ENCODE results near the gene ZNF319.

The ZNF319 gene

GRCh38 chr16:57949013-57949412 is 51.5 kb downstream of the ZNF319 start:
- no peak overlapping the region for H3K4me3 ChIP-seq (ENCODE audit: low read length)
- no peaks in the 10 kb centered on the region for H3K36me3 ChIP-seq (ENCODE audit: control insufficient read depth, insufficient read depth, low read length)
- no peaks in the 10 kb centered on the region for H3K9me3 ChIP-seq (ENCODE audit: control insufficient read depth, low read length)
- H3K4me1 ChIP-seq (ENCODE audit: control insufficient read depth, insufficient read depth, low read length): no peaks in the 10 kb centered on the region
- H3K9ac ChIP-seq (ENCODE audit: low read length): no peak overlapping the region
- H3K27me3 ChIP-seq (ENCODE audit: control insufficient read depth, insufficient read depth, low read length): no peaks in the 10 kb centered on the region

DNA sequence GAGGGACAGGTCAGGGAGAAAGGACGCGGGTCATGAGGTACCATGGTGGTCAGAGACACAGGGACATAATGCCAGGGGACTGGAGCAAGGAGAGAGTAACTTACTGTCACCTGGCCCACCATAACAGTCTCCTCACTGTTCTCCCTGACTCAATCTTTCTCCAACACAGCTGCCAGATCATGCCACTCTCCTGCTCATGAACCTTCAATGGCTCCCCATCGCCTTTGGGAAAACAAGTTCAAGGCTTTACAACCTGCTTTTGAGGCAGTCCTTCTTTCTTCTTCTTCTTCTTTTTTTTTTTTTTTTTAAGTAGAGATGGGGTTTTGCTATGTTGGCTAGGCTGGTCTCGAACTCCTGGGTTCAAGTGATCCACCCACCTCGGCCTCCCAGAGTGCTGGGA is 52.4 kb downstream of the ZNF319 start:
- Histone ChIP-seq H3K9me3 (ENCODE audit: control insufficient read depth, low read length) (no peaks in the 10 kb centered on the region), H3K27me3 (ENCODE audit: control insufficient read depth, insufficient read depth, low read length) (no peaks in the 10 kb centered on the region), H3K9ac (ENCODE audit: low read length) (no peak overlapping the region), H3K4me3 (ENCODE audit: low read length) (no peak overlapping the region), H3K36me3 (ENCODE audit: control insufficient read depth, insufficient read depth, low read length) (no peaks in the 10 kb centered on the region), H3K4me1 (ENCODE audit: control insufficient read depth, insufficient read depth, low read length) (no peaks in the 10 kb centered on the region)

DNA sequence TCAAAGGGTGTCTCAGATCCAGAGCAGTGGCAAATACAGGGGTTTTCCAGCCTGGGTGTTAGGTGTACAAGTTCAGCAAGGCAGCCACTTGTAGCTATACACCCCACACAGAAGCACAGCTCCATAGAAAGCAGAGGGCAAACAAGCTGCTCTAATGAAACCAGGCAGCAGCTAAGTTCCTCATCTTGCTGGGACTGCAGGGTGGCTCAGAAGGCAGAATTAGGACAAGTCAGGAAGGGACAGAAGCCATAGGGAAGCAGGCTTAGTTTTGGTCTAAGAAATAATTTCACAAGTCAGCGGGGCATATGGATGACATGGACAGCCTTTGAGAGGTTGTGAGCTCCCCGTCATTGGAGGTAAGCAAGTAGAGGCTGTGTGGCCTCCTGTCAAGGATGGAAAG is 53.2 kb downstream of the ZNF319 start:
- H3K4me1 ChIP-seq (ENCODE audit: control insufficient read depth, insufficient read depth, low read length): no peaks in the 10 kb centered on the region
- H3K36me3 ChIP-seq (ENCODE audit: control insufficient read depth, insufficient read depth, low read length): no peaks in the 10 kb centered on the region
- no peaks in the 10 kb centered on the region for H3K27me3 ChIP-seq (ENCODE audit: control insufficient read depth, insufficient read depth, low read length)
- H3K9ac ChIP-seq (ENCODE audit: low read length): no peak overlapping the region
- H3K4me3 ChIP-seq (ENCODE audit: low read length): no peak overlapping the region
- no peaks in the 10 kb centered on the region for H3K9me3 ChIP-seq (ENCODE audit: control insufficient read depth, low read length)

DNA sequence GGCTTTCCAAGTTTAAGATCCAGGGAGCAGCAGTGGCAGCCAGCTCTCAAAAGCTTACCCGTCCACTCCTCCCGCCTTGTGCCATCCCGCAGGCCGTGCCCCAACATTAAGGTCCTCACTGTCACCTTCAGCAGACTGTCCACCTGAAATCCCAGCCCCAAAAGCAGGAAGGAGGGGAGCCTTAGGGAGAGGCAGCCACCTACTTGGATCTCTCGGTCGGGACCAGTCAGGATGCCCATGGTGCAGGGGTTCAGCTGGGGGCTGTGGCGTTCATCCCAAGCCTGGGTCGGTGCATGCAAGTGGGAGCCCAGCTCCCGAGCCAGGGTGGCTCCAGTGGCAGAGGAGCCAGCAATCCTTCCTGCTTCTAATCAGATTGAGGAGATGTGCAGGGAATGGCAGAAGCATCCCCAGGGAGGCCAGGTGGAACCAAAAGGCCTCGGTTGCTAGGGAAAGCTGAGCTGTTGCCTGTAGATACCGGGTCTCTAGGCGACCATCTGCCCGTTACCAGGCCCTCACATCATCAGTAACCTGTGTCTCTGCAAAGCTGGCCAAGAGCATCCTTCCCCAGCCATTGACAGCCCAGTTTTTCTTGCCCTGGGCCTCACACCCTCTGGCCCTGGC is 54.2 kb downstream of the ZNF319 start:
- Histone ChIP-seq H3K4me1 (ENCODE audit: control insufficient read depth, insufficient read depth, low read length) (peaks cover under 1% of the 10 kb centered on the region), H3K4me3 (ENCODE audit: low read length) (no peak overlapping the region), H3K9ac (ENCODE audit: low read length) (no peak overlapping the region), H3K27me3 (ENCODE audit: control insufficient read depth, insufficient read depth, low read length) (no peaks in the 10 kb centered on the region), H3K36me3 (ENCODE audit: control insufficient read depth, insufficient read depth, low read length) (no peaks in the 10 kb centered on the region), H3K9me3 (ENCODE audit: control insufficient read depth, low read length) (no peaks in the 10 kb centered on the region)

DNA sequence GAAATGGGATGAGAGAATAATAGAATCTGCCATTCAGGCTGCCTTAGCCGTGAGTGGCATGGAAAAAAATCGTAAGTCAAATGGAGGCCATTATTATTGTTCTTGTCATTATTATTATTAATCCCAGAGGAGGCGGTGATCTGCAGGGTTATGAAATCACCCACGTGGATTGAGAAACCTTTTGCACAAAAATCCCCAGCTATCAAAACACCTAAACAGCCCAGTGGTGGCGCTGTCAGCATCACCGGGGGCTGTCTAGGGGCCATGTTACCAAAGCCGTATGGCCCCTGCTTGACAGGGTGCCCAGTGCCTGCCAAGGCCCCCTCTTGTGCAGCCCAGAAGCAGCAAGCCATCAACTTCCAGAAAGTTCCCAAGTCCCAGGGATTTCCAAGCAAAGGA is 54.7 kb downstream of the ZNF319 start:
- H3K36me3 ChIP-seq (ENCODE audit: control insufficient read depth, insufficient read depth, low read length): no peaks in the 10 kb centered on the region
- H3K9me3 ChIP-seq (ENCODE audit: control insufficient read depth, low read length): no peaks in the 10 kb centered on the region
- no peak overlapping the region for H3K9ac ChIP-seq (ENCODE audit: low read length)
- H3K4me3 ChIP-seq (ENCODE audit: low read length): no peak overlapping the region
- no peaks in the 10 kb centered on the region for H3K27me3 ChIP-seq (ENCODE audit: control insufficient read depth, insufficient read depth, low read length)
- peaks cover 6% of the 10 kb centered on the region for H3K4me1 ChIP-seq (ENCODE audit: control insufficient read depth, insufficient read depth, low read length)

DNA sequence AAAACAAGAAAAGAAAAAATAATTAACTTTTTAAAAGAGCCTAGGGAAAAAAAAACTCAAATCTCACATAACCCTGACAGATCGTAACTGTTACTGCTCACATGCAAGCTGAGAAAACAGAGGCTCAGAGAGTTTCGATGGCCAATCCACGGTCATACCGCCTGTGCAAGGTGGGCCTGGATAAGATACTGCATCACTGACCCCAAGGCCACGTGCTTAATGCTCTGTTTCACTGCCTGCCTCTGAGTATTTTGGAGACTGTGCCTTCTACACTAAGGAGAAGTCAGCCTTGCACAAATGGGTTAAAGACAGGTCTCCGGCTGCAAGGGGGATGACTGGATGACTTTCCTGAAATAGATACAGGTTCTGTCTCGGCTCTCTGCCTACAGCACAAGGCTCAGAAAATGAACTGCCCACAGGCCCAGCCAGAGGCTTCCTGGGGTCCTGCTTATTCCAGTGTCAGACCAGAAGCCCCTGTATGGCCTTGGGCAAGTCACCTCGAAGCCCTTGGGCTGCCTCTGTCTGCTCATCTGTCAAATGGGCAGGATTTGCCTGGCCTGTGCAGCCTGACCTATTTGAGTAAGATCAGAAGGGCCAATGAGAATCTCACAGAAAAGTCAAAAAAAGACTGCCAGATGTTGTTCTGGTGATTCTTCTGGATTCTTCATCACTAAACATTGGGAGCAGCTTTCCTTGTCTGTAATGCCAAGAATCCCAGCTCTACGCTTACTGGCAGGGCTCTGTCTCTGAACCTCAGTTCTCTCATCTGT is 55.3 kb downstream of the ZNF319 start:
- Histone ChIP-seq H3K9me3 (ENCODE audit: control insufficient read depth, low read length) (no peaks in the 10 kb centered on the region), H3K4me1 (ENCODE audit: control insufficient read depth, insufficient read depth, low read length) (peaks cover 10% of the 10 kb centered on the region), H3K27me3 (ENCODE audit: control insufficient read depth, insufficient read depth, low read length) (no peaks in the 10 kb centered on the region), H3K4me3 (ENCODE audit: low read length) (no peak overlapping the region), H3K36me3 (ENCODE audit: control insufficient read depth, insufficient read depth, low read length) (no peaks in the 10 kb centered on the region), H3K9ac (ENCODE audit: low read length) (no peak overlapping the region)
